CD4-positive, alpha-beta T cell treated with Interleukin-17A for 1 hour (primary cell): ENCODE data around the gene CEP170B.
"Not testable (repeated sequence)": the region's sequence is repeated elsewhere in the genome, so short reads cannot be mapped to it uniquely, and the experiment has no call there.

Experiments
- DNase-seq: peaks from one replicate; pipeline ENCODE4 v3.0.0-alpha.2; 2020

The CEP170B gene

DNA sequence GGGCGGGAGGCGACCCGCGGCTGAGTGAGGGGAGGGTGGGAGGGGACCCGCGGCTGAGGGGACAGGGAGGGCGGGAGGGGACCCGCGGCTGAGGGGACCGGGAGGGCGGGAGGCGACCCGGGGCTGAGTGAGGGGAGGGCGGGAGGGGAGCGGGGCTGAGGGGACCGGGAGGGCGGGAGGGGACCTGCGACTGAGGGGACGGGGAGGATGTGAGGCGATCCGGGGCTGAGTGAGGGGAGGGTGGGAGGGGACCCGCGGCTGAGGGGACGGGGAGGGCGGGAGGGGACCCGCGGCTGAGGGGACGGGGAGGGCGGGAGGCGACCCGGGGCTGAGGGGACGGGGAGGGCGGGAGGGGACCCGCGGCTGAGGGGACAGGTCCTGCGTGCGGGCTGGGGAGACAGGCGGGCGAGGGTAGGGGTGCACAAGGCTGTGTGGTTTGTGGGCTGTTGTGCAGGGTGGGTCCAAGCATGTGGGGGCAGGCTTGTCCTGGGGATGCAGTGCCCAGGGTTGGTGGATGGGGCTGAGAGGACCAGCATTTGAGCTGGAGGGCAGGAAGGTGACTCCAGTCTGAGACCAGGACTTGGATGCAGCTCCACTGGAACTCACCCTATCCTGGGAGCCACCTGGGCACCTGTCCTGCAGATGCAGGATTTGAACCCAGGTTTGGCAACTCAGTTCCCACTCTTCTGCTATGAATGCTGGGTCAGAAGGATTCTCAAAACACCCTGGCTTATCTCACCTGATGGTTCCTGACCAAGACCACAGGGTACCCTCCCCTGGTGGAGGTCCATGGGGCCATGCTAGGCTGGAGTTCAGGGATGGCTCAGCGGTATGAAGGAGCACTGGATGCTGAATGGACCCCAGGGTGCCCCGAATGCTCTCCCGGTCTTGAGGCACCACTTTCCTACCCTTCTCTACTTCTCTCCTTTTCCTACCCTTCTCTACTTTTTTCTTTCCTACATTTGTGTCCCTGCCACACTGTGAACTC, 69.0 kb downstream of the CEP170B start:
- DNase-seq: peak; percentile 4

DNA sequence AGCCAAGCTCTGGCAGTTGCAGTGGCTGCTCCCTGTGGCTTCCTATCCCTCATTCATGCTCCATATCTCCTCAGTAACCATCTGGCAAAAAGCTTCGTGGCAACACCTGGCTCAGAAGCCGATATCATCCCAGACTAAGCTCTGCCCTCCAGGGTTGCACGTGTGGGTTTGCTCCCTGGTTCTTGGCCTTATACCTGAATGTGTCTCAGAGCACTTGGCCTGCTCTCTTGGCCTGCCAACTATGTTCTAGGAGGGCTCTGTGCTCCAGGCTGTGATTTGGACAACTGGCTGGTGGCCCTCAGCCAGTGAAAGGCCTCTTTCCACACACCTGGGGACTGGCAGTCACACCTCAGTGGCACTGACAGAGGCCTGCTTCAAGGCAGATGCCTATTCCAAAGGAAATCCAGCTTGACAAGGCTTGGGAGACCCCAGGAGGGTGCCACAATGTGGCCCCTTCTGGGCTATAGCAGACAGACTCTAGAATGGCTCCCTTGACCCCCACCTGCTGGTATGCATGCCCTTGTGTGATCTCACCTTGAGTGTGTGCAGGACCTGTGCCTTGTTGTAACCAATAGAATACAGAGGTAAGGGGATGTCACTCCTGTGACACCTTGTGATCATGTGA, 70.1 kb downstream of the CEP170B start:
- DNase-seq: no peak

DNA sequence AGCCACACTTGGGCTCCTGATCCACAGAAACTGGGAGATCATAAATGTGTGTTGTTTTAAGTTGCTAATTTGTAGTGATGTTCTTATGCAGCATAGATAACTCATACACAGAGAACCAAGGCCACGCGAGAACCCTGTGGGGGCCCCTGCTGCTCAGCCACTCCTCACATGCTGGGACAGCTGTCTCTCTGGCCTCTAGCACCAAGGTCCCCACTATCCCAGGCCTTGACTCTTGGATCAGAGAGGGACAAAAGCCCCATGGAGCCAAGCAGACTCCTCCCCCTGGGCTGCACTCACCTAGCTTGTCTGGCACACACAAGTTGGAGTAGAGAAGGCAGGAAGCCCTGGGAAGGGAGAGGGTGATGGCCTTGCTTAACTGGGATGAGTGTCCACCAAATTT, 70.9 kb downstream of the CEP170B start:
- no peak for DNase-seq

DNA sequence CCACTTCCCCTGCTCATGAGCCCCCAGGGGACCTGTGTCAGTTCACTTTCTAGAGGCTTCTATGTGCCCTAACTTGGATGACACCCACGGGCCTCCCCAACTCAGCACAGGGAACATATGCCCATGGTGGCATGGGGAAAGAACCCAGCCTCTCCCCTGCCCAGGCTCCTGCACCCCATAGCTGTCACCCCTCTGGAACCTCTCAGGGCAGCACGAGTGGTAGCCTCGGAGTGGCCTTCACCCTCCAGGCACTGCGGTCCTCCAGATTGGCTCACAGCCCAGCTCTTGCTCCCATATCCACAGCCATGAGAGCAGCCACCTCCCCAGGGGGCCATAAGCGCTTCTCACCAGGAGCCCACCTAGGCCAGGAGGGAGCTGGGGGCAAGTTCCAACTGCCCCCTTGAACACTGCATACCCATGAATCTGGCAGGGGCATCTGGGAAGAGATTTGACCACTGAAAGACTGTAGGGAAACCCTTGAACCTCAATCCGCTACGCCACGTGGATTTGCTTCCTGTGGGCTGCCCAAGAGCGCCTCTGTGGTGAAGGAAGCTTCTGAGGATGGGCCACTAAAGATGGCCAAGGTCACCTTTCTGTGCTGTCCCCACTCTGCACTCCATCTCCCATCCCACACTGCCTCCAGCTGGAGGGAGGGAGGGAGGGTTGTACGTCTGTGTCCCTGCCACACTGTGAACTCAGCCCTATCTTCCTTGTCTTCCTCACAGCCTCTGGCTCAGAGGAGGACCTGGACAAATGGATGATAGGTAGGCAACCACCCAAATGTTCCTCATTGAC, 71.5 kb downstream of the CEP170B start:
- DNase-seq: no peak

DNA sequence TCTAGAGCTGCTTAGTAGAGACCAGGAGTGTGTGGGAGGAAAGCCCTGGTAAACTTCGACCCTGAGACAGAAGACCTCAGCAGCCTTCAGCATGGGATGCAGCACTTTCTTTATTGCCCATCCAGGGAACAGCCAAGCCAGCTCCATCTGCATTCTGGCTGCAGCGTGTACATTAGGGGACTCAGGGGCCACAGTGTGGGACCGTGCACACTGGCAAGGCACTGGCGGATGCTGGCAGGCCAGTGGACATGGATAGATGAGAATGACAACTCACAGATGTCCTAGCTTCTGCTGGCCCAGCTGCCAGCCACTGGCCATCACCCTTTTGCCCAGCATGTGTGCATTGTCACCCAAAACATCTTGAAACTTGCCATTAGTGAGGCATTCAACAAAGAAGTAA, 72.1 kb downstream of the CEP170B start:
- no peak for DNase-seq

DNA sequence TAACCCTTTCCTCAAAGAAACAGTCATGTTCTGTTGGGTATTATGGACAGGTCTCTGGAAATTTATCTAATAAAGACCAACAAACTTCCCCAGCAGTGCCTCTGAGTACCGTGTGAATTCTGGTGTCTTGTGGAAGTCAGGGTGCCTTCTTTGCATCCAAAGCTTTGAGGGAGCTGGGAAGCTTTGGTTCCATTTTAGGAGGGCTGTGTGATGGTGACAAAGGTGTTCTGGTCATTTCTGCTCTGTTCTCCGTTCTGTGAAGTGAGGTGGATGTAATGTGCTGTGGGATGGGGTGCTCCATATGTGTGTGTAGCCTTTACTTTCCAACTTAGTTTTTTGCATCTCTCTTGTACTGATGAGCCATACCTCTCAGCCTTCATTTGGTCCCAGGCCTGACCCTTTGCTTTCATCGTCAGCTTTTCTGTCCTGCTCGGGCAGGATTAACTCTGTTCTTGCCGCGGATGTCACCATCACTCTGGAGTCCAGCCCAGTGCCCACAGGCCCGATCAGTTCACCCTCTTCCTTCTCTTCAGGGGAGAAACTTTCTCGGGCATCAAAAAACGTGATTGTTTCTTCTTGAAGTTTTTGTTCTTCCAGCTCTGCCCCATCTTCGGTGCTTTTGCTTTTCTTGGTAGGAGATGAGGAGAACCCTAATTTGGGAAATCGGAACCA, 72.8 kb downstream of the CEP170B start:
- DNase-seq: no peak

DNA sequence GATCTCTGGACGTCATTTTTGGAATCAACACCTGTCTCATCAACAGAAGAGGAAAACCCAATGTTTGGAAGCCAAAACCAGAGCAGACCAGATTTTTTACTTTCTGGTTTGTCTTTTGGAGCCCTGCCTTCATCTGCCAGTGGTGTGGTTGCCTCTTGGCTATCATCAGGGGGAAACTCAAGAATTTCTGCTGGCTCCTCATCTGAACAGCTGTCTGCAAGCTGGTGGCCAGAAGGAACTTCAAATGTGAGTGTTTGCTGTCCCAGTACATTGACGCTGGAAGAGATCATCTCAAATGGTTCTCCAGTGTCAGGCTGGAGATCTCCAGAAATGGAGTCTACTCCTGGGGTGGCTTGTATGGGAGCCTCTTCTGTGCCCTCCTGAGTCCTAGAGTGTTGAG, 73.4 kb downstream of the CEP170B start:
- DNase-seq: no peak

DNA sequence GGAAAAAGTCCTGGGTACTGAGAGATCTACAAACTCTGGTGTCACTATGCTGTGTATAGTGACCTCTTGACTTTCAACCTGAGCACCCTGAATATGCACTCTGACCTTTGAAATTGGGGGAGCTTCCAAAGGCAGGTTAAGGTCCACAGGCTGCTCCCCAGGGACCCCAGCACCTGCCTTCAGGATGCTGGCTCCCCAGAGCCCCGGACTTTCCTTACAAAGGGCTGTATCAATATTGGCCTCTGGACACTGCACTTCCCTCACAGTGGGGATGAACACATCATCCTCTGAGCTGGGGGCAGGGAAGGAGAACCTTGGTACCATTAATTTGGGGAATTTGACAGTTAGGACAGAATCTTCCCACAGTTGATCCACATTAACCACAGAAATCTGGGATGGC, 73.9 kb downstream of the CEP170B start:
- DNase-seq: no peak

DNA sequence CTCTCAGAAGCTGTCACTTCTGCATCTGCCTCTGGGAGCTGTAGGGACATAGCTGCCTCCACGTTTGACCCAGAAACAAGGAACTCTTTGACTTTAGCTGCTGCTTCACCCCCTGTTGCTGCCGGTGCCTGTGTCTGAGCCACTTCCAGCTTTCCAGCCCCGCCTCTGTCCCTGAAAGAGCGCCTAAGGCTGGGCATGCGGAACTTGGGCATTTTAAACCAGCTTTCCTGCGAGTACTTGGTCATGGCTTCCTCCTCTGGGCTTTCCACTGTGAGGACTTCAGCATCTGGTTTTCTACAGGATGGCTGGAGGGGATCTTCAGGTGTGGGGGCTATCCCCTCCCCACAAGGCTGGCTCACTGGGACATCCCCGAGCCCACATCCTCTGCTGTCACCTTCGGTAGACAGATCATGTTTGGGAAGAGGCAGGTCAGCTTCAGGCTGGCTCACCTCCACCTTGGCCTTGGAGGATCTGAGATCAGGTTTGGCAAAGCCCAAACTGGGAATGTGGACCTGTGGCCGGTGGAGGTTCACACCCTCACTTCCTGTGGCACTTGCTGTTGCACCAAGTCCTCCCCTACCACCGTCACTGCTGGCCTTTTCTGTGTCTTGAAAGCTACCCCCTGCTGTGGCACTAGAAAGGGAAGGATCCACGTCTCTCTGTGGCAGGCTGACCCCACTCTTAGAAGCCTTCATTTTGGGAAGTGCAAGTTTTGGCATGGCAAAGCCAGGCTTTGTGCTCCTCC, 74.8 kb downstream of the CEP170B start:
- DNase-seq: no peak

DNA sequence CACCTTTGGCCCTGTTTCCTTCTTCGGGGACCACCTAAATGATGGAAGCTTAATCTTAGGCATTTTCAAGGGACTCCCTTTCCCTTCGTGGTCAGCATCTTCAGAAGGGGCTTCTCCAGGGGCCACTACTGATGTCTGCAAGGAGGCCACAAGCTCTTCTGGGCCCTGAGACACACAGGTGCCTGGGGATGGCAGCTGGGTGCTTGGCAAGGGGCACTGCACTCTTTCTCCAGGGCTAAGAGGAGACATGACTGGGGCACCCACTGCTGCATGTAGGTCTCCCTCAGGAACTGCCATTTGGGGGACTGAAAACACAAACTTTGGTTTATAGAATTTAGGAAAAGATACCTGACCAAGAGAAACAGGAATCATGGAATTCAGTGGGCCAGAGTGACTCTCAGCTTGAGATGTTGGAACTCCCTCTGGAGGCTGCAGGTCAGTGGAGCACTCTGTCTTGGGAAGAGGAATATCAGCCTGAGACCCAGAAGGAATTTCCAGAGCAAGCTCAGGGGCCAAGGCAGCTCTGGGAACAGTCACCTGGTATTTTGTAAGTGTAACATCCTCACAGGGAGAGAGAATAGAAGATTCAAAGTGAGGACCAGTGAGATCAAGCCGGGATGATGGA, 75.6 kb downstream of the CEP170B start:
- DNase-seq: no peak

DNA sequence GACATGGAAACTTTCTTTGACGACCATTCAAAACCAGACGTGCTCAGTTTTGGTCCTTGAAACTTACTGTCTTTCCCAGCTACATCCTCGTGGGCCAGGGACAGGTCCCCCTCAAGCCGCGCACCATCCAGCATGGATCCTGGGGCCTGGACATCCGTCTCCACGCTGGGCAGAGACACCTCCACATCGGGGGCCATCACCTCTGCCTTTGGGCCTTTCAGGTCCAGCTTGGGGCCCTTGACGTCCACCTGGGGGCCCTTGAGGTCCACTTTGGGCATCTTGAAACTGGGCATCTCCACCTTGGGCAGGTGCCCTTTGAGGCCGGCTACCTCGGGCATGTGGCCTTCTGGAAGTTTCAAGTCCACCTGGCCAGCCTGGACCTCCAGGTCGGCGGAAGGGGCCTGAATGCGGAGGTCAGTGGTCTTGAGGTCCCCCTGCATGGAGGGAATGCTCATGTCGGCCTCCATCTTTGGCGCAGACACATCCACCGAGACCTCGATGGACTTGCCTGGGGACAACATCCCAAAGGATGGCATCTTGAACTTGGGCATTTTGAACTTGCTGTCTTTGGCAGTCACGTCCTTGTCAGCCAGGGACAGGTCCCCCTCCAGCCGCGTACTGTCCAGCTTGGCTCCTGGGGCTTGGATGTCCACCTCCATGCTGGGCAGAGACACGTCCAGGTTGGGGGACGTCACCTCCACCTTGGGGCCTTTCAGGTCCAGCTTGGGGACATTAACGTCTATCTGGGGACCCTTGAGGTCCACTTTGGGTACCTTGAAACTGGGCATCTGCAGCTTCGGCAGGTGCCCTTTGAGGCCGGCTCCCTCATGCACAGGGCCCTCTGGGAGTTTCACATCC, 76.7 kb downstream of the CEP170B start:
- DNase-seq: no peak

DNA sequence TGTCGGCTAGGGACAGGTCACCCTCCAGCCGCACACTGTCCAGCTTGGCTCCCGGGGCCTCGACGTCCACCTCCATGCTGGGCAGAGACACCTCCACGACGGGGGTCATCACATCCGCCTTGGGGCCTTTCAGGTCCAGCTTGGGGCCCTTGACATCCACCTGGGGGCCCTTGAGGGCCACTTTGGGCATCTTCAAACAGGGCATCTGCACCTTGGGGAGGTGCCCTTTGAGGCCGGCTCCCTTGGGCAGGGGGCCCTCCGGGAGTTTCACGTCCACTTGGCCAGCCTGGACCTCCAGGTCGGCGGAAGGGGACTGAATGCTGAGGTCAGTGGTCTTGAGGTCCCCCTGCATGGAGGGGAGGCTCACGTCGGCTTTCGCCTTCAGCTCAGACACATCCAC, 77.5 kb downstream of the CEP170B start:
- DNase-seq: no peak

DNA sequence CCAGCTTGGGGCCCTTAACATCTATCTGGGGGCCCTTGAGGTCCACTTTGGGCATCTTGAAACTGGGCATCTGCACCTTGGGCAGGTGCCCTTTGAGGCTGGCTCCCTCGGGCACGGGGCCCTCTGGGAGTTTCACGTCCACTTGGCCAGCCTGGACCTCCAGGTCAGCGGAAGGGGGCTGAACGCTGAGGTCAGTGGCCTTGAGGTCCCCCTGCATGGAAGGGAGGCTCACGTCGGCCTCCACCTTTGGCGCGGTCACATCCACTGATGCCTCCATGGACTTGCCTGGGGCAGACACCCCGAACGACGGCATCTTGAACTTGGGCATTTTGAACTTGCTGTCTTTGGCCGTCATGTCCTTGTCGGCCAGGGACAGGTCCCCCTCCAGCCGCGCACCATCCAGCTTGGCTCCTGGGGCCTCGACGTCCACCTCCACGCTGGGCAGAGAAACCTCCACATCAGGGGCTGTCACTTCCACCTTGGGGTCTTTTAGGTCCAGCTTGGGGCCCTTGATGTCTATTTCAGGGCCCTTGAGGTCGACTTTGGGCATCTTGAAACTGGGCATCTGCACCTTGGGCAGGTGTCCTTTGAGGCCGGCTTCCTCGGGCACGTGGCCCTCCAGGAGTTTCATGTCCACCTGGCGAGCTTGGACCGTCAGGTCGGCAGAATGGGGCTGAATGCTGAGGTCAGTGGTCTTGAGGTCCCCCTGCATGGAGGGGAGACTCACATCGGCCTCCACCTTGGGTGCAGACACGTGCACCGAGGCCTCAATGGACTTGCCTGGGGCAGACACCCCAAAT, 78.3 kb downstream of the CEP170B start:
- DNase-seq: not testable (repeated sequence)

DNA sequence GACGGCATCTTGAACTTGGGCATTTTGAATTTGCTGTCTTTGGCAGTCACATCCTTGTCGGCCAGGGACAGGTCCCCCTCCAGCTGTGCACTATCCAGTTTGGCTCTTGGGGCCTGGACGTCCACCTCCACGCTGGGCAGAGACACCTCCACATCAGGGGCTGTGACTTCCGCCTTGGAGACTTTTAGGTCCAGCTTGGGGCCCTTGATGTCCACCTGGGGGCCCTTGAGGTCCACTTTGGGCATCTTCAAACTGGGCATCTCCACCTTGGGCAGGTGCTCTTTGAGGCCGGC, 78.9 kb downstream of the CEP170B start:
- DNase-seq: not testable (repeated sequence)

DNA sequence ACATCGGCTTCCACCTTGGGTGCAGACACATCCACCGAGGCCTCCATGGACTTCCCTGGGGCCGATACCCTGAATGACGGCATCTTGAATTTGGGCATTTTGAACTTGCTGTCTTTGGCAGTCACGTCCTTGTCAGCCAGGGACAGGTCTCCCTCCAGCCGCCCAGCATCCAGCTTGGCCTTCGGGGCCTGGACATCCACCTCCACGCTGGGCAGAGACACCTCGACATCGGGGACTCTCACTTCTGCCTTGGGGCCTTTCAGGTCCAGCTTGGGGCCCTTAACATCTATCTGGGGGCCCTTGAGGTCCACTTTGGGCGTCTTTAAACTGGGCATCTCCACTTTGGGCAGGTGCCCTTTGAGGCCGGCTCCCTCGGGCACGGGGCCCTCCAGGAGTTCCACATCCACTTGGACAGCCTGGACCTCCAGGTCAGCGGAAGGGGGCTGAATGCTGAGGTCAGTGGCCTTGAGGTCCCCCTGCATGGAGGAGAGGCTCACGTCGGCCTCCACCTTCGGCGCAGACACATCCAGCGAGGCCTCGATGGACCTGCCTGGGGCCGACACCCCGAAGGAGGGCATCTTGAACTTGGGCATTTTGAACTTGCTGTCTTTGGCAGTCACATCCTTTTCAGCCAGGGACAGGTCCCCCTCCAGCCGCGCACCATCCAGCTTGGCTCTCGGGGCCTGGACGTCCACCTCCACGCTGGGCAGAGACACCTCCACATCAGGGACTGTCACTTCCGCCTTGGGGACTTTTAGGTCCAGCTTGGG, 79.6 kb downstream of the CEP170B start:
- not testable (repeated sequence) for DNase-seq

DNA sequence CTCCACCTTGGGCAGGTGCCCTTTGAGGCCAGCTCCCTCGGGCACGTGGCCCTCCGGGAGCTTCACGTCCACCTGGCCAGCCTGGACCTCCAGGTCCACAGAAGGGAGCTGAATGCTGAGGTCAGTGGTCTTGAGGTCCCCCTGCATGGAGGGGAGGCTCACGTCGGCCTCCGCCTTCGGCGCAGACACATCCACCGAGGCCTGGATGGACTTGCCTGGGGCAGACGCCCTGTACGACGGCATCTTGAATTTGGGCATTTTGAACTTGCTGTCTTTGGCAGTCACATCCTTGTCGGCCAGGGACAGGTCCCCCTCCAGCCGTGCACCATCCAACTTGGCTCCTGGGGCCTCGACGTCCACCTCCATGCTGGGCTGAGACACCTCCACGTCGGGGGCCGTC, 80.2 kb downstream of the CEP170B start:
- not testable (repeated sequence) for DNase-seq
